Measurements from ENCODE around the gene RAMP2.

- TF ChIP-seq, protein P1, sequence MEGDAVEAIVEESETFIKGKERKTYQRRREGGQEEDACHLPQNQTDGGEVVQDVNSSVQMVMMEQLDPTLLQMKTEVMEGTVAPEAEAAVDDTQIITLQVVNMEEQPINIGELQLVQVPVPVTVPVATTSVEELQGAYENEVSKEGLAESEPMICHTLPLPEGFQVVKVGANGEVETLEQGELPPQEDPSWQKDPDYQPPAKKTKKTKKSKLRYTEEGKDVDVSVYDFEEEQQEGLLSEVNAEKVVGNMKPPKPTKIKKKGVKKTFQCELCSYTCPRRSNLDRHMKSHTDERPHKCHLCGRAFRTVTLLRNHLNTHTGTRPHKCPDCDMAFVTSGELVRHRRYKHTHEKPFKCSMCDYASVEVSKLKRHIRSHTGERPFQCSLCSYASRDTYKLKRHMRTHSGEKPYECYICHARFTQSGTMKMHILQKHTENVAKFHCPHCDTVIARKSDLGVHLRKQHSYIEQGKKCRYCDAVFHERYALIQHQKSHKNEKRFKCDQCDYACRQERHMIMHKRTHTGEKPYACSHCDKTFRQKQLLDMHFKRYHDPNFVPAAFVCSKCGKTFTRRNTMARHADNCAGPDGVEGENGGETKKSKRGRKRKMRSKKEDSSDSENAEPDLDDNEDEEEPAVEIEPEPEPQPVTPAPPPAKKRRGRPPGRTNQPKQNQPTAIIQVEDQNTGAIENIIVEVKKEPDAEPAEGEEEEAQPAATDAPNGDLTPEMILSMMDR (IDR thresholded peaks at IDR 0.05), result no peak
- no peak for TF ChIP-seq POLR2A (IDR thresholded peaks at IDR 0.05)
These were observed 26.2 kb downstream of the RAMP2 start for GRCh38 chr17:42787266-42787665.
